ENCODE results near the gene TTLL4.

TTLL4 gene

GRCh38 chr2:218710334-218710686, 325 bp upstream of the TTLL4 start:
- no peak for TF ChIP-seq CTCF (conservative IDR thresholded peaks at IDR 0.05; ENCODE audit: control insufficient read depth, insufficient read depth, low read depth, low read length)
- peak overlapping the region; percentile 87 for H3K4me3 ChIP-seq (ENCODE audit: control insufficient read depth, low read depth, low read length)
- DNase-seq (ENCODE audit: low read depth) = no peak

- DNase-seq (ENCODE audit: low read depth) = no peak
- TF ChIP-seq CTCF (conservative IDR thresholded peaks at IDR 0.05; ENCODE audit: control insufficient read depth, insufficient read depth, low read depth, low read length) = no peak
- H3K4me3 ChIP-seq (ENCODE audit: control insufficient read depth, low read depth, low read length) = peak overlapping the region; percentile 87
These were observed 905 bp downstream of the TTLL4 start for GRCh38 chr2:218711550-218711929.

DNA sequence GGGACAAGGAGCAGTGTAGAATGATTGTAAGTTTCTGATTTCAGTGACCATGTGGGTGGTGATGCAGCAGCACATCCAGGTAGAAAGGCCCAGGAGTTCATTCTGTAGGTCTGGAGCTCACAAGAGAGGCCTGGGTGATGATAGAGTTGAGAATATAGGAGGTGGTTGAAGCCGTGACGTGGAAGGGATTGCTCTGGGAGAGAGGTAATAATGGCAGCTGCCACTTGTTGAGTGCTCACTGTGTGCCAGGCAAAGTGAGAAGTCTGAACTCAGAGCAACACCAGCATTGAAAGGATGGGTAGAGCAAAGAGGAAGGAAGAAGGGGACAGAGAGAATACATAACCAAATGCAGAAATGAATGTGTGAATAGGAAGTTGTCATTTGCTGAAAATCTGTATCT, 3.3 kb downstream of the TTLL4 start:
- DNase-seq (ENCODE audit: low read depth) = no peak
- H3K4me3 ChIP-seq (ENCODE audit: control insufficient read depth, low read depth, low read length) = no peak overlapping the region
- TF ChIP-seq CTCF (conservative IDR thresholded peaks at IDR 0.05; ENCODE audit: control insufficient read depth, insufficient read depth, low read depth, low read length) = no peak

GRCh38 chr2:218716070-218716469, 5.4 kb downstream of the TTLL4 start:
- no peak for TF ChIP-seq CTCF (conservative IDR thresholded peaks at IDR 0.05; ENCODE audit: control insufficient read depth, insufficient read depth, low read depth, low read length)
- peak; percentile 63 for DNase-seq (ENCODE audit: low read depth)
- H3K4me3 ChIP-seq (ENCODE audit: control insufficient read depth, low read depth, low read length) = no peak overlapping the region

DNA sequence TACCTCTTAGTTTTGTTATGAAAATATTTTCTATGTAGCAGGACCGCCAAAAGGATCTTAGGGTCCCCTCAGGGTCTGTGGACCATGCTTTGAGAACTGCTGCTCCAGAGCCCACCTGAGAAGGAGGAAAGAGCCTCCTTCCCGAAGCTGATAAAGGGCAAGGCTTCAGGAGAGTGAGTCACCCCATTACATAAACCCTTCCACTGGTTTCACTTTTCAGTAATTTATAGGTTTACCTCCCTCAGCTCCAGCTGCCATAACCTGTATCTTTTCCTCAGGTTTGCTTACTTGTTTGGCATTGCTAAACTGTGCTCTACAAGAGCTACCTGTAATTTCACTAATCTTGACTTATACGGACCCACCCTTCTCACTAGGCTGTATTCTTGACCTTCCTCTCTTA, 6.6 kb downstream of the TTLL4 start:
- no peak for DNase-seq (ENCODE audit: low read depth)
- TF ChIP-seq CTCF (conservative IDR thresholded peaks at IDR 0.05; ENCODE audit: control insufficient read depth, insufficient read depth, low read depth, low read length) = no peak
- no peak overlapping the region for H3K4me3 ChIP-seq (ENCODE audit: control insufficient read depth, low read depth, low read length)

- no peak for DNase-seq (ENCODE audit: low read depth)
- no peak overlapping the region for H3K4me3 ChIP-seq (ENCODE audit: control insufficient read depth, low read depth, low read length)
- TF ChIP-seq CTCF (conservative IDR thresholded peaks at IDR 0.05; ENCODE audit: control insufficient read depth, insufficient read depth, low read depth, low read length) = no peak
These were observed 7.4 kb downstream of the TTLL4 start for GRCh38 chr2:218718058-218718457.

GRCh38 chr2:218719457-218719856, 8.8 kb downstream of the TTLL4 start:
- H3K4me3 ChIP-seq (ENCODE audit: control insufficient read depth, low read depth, low read length) = no peak overlapping the region
- no peak for DNase-seq (ENCODE audit: low read depth)
- no peak for TF ChIP-seq CTCF (conservative IDR thresholded peaks at IDR 0.05; ENCODE audit: control insufficient read depth, insufficient read depth, low read depth, low read length)
